Gastrocnemius medialis (tissue), 4 donors: ENCODE measurements around the gene HIPK4.

Source experiments
- CTCF ChIP-seq, 5 experiments: fragments of 450-650 bp in 3 of 5; fragments of 200-600 bp in 2 of 5; sonication (generic) in 2 of 5; IDR thresholded peaks in 4 of 5; conservative IDR thresholded peaks in 1 of 5; 1 replicate in 4 of 5; 2 replicates in 1 of 5; pipeline ENCODE4 v1.5.1; 2016 to 2019; ENCODE audit warnings: antibody characterized with exemption in 5 of 5, mild to moderate bottlenecking in 3 of 5, moderate library complexity in 3 of 5
- POLR2A ChIP-seq, 2 donors: fragments of 450-650 bp; IDR thresholded peaks; one replicate each; pipeline ENCODE4 v1.6.1; 2017; ENCODE audit warnings: antibody characterized with exemption in 2 of 2, mild to moderate bottlenecking in 2 of 2, moderate library complexity in 2 of 2

- TF ChIP-seq CTCF (IDR thresholded peaks at IDR 0.05 in 4 of 5, conservative IDR thresholded peaks at IDR 0.05 in 1 of 5) (no peak), POLR2A (IDR thresholded peaks at IDR 0.05) (no peak)
Observed at GRCh38 chr19:40387155-40387554, 2.8 kb downstream of the HIPK4 start.
